HG02852 (cell line): ENCODE results near the gene TNPO1.
"Not testable (repeated sequence)": the region's sequence is repeated elsewhere in the genome, so short reads cannot be mapped to it uniquely, and the experiment has no call there.

Experiments
- ATAC-seq: cut with Tn5 transposase; IDR thresholded peaks from one replicate; pipeline ENCODE4 v1.9.1; 2021; ENCODE audit warnings: mild to moderate bottlenecking, moderate library complexity; ENCODE audit not compliant: unreplicated experiment

Gene TNPO1

DNA sequence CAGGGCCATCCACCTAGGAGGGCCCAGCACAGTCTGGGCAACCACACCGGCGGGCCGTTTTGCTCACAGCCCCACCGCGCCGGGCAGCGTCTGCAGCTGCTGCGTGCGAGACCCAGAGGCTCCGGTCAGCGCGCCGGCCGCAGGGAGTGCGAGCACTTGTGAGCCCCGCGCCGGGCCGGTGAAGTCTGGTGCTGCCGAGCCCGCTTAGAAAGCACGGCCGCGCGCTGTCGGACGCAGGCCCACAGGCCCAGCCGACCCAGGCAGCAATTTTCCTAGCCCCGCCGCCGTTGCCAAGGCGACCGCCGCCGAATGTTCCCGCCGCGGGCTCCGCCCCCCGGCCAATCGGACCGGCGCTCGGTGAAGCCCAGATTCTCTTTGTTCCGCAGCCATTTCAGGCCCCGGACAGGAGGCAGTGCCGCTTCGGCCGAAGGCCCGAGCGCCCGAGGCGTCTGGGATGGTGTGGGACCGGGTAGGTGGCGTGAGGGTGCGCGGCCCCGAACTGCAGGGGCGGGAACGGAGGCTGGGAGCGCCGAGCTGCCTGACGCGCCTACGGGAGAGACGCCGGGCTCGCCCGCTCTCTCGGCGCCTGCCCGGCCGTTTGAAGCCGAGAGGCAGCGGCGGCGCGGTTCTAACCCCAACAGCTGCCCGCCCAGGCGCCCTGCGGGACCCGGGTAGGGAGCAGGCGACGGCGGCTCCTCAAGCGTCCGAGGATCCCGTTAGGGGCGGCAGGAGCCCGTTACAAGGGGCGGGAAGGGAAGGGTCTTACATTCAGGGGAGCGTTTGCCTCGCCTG is at the start of gene TNPO1:
TNPO1 (plus strand) TSS at position 378 of the 792 bp plus-strand sequence; CDS start at position 455, 77 bp downstream.
- ATAC-seq: peak; percentile 82

GRCh38 chr5:72767289-72768010 is 49.0 kb upstream of the TNPO1 start:
- ATAC-seq: no peak

- no peak for ATAC-seq
Observed at GRCh38 chr5:72770266-72770665, 46.2 kb upstream of the TNPO1 start.

DNA sequence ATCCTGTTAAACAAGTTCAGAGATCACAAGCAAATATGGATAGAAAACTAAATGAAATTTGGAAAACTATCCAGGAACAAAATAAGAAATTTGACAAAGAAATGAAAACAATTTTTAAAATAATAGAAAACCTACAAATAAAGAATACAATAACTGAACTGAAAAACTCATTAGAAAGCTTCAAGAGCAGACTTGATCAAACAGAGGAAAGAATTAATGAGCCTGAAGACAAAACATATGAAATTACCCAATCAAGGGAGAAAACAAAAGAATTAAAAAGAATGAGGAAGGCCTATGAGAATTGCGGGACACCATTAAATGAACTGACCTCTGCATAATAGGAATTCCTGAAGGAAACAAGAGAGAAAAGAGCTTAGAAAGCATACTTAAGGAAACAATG is 39.8 kb upstream of the TNPO1 start:
- no peak for ATAC-seq

- ATAC-seq: no peak
Observed at GRCh38 chr5:72779520-72779919, 36.9 kb upstream of the TNPO1 start.

GRCh38 chr5:72783354-72783753 is 33.1 kb upstream of the TNPO1 start:
- ATAC-seq: no peak

DNA sequence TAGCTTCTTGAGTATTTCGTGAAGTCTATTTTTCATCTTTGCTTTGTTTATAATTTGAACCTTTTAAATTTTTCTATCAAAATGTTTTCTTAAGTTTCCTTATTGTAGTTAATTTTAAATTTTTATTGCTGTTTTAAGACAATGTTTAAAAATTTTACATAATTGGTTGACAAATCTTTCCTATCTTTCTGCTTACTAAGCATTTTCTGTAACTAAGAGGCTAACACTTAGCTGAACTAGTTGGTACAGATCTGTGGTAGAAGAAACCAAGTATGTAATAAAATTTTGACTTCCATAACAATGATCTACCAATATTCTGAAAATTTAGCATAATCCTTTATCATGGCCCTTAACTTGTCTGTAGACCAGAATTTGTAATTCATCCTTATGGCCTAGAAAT is 32.3 kb upstream of the TNPO1 start:
- ATAC-seq: no peak

GRCh38 chr5:72785801-72786200 is 30.7 kb upstream of the TNPO1 start:
- ATAC-seq: no peak

GRCh38 chr5:72786676-72787075 is 29.8 kb upstream of the TNPO1 start:
- no peak for ATAC-seq

DNA sequence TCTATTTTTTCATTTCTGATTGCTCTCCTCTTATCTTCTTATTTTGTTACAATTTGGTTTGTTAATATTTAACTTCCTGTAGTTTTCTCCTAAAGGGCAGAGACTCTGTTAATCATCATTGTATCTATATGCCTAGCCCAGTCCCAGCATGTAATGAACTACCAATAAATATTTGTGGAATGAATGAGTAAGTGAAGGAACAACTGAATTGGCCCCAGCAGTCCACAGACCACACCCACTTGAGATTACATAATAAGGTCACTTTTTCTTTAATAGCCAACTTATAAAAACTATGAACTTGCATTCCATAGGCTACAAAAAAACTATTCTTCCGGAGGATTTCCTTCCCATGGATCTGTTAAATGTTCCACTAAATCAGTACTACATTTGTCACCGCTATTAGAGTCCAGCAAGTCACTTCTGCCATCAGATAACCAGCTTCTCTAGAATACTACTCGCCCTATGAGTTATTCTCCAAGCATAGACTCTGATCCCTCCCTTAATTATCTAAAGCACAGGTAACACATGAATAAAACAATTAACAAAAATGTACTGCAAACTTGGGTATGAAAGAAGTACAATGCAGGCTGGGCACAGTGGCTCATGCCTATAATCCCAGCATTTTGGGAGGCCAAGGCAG is 27.5 kb upstream of the TNPO1 start:
- no peak for ATAC-seq

GRCh38 chr5:72790186-72790585 is 26.3 kb upstream of the TNPO1 start:
- ATAC-seq: no peak

DNA sequence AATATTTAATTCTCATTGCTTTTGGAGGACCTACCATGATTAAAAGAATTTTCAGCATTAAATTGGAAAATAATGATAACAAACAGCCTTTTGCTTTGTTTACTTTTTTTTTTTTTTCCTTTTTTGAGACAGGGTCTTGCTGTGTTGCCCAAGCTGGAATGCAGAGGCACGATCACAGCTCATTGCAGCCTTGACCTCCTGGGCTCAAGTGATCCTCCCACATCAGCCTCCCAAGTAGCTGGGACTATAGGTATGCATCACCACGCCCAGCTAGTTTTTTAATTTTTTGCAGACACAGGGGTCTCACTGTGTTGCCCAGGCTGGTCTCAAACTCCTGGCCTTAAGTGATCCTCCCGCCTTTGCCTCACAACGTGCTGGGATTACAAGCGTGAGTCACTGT is 23.8 kb upstream of the TNPO1 start:
- not testable (repeated sequence) for ATAC-seq

GRCh38 chr5:72796001-72796400 is 20.5 kb upstream of the TNPO1 start:
- no peak for ATAC-seq

DNA sequence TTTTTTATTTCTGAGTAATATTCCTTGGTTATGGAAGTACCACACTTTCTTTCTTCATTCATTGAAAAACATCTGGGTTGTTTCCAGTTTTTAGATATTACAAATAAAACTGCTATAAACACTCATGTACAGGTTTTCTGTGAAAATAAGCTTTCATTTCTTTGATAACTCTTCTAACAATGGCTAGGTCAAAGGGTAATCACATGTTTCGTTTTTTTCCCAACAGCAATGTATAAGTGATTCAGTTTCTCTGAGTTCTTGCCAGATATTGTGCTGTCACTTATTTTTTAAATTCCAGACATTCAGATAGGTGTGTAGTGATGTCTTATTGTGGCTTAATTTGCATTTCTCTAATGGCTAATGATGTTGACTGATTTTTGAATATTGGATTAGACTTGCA is 16.7 kb upstream of the TNPO1 start:
- no peak for ATAC-seq

DNA sequence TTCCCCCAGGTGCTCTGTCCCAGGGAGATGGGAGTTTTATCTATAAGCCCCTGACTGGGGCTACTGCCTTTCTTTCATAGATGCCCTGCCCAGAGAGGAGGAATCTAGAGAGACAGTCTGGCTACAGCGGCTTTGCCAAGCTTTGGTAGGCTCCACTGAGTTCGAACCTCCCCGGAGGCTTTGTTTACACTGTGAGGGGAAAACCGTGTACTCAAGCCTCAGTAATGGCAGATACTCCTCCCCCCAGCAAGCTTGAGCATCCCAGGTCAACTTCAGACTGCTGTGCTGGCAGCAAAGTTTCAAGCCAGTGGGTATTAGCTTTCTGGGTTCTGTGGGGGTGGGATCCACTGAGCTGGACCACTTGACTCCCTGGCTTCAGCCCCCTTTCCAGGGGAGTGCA is 7.8 kb upstream of the TNPO1 start:
- not testable (repeated sequence) for ATAC-seq

DNA sequence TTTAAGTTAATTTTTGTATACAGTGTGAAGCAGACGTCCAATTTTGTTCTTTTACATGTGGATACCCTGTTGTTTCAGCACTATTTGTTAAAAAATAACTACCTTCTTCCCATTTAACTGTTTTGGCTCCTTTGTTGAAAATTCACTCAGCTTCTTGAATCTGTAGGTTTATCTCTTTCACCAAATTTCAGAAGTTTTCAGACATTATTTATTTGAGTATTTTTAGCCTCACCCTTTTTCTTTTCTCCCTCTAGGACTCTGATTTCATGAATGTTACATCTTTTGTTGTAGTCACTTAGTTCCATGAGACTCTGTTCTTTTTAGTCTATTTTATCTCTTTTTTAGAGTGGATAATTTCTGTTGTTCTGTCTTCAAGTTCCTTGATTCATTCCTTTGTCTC is 4.6 kb upstream of the TNPO1 start:
- ATAC-seq: no peak

DNA sequence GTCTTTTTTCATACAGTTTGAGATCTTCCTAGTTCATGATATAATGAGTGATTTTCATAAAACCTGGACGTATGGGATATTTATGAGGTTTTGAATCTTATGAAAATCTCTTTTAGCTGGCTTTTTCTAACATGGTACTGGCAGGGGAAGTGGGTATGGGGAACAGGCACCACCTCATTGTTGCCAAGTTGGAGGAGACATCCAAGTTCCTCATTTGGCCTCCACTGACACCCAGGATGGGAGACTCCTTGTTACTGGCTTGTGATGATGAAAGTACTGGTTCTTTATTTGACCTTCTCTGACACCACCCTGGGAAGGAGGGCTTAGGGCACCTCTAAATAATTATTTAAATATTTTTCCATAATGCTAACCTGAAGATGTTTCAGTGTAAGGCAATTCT is 4.0 kb upstream of the TNPO1 start:
- ATAC-seq: no peak

- no peak for ATAC-seq
Observed at GRCh38 chr5:72814104-72814503, 2.4 kb upstream of the TNPO1 start.

DNA sequence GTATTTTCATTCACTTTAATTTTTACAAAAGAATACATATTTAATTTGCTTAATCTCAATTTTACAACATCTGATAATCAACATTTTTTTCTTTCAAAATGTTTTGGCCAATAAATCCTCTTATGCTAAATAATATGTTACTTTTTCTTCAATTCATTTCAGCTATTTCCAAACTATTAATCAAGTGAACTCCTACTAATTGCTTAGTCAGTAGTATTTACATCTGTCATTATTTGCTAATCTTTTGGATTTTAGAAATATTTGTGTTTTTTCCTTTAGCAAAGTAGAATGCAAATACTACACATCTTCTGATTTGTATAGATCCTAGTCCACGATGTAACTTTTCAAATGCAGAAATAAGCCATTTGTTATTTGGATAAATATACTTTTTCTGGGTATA is 1.6 kb upstream of the TNPO1 start:
- ATAC-seq: no peak

DNA sequence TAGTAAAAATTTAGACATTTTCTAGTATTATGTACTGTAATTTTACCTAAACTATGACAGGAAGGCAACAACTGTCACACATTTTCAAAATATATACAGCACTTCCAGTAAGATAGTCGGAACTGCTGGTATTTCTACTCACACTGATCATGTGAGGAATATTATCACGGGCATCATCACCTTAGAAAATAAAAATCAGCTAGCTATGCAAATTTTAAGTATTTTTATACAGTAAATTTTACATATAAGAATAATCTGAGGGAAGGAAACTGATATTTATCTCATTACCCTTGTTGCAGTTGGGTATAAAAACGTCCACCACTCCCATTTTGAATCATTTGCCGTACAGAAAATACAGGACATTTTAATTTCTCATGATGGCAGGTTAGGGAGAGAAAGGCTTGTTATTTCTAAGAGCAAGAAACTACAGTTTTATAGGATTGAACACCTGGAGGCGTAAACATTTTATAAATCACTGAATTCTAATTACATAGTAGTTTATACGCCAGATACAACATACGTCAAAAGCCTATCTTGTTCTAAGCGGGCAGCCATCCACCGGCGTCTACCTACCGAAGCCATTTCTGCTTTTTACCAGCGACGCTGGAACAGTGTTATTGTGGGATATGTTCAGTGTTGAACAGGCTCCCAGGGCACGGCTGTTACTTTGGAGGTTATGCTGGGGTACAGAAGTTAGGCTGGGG is 729 bp upstream of the TNPO1 start:
- no peak for ATAC-seq

GRCh38 chr5:72817076-72817481 is 618 bp downstream of the TNPO1 start:
- peak; percentile 40 for ATAC-seq
